ENCODE data around the gene ITGAV.

Gene ITGAV

GRCh38 chr2:186575856-186576255 lies 14.0 kb upstream of the ITGAV start:
- no peak overlapping the region for H3K9ac ChIP-seq (ENCODE audit: low read length)
- no peaks in the 10 kb centered on the region for H3K9me3 ChIP-seq (ENCODE audit: low read length)
- no peaks in the 10 kb centered on the region for H3K36me3 ChIP-seq (ENCODE audit: insufficient read depth, low read length)
- H3K27me3 ChIP-seq (ENCODE audit: control insufficient read depth in 1 of 2, insufficient read depth in 2 of 2, low read length in 2 of 2): no peaks in the 10 kb centered on the region
- H3K27ac ChIP-seq (ENCODE audit: low read depth, low read length): no peak overlapping the region
- peaks cover 11% of the 10 kb centered on the region for H3K4me1 ChIP-seq (ENCODE audit: insufficient read depth, low read length)
- H3K4me3 ChIP-seq (ENCODE audit: low read depth in 1 of 2, low read length in 2 of 2): no peak overlapping the region

- no peak overlapping the region for H3K27ac ChIP-seq (ENCODE audit: low read depth, low read length)
- no peak overlapping the region for H3K9ac ChIP-seq (ENCODE audit: low read length)
- no peak overlapping the region for H3K4me3 ChIP-seq (ENCODE audit: low read depth in 1 of 2, low read length in 2 of 2)
- no peaks in the 10 kb centered on the region for H3K36me3 ChIP-seq (ENCODE audit: insufficient read depth, low read length)
- H3K9me3 ChIP-seq (ENCODE audit: low read length): no peaks in the 10 kb centered on the region
- H3K27me3 ChIP-seq (ENCODE audit: control insufficient read depth in 1 of 2, insufficient read depth in 2 of 2, low read length in 2 of 2): no peaks in the 10 kb centered on the region
- H3K4me1 ChIP-seq (ENCODE audit: insufficient read depth, low read length): peaks cover 11% of the 10 kb centered on the region
Observed at GRCh38 chr2:186576614-186577013, 13.2 kb upstream of the ITGAV start.

- Histone ChIP-seq H3K36me3 (ENCODE audit: insufficient read depth, low read length) (no peaks in the 10 kb centered on the region), H3K4me3 (ENCODE audit: low read depth in 1 of 2, low read length in 2 of 2) (no peak overlapping the region), H3K4me1 (ENCODE audit: insufficient read depth, low read length) (no peaks in the 10 kb centered on the region)
Observed at GRCh38 chr2:186582698-186583097, 7.2 kb upstream of the ITGAV start.

GRCh38 chr2:186584053-186584452 lies 5.8 kb upstream of the ITGAV start:
- Histone ChIP-seq H3K27me3 (ENCODE audit: control insufficient read depth in 1 of 2, insufficient read depth in 2 of 2, low read length in 2 of 2) (no peaks in the 10 kb centered on the region), H3K9me3 (ENCODE audit: low read length) (no peaks in the 10 kb centered on the region), H3K4me3 (ENCODE audit: low read depth in 1 of 2, low read length in 2 of 2) (no peak overlapping the region), H3K9ac (ENCODE audit: low read length) (no peak overlapping the region), H3K27ac (ENCODE audit: low read depth, low read length) (no peak overlapping the region), H3K4me1 (ENCODE audit: insufficient read depth, low read length) (peaks cover 5% of the 10 kb centered on the region), H3K36me3 (ENCODE audit: insufficient read depth, low read length) (no peaks in the 10 kb centered on the region)

More at GRCh38 chr2:186582698-186583097, 7.2 kb upstream of the ITGAV start:
- no peak overlapping the region for H3K9ac ChIP-seq (ENCODE audit: low read length)
- H3K9me3 ChIP-seq (ENCODE audit: low read length): no peaks in the 10 kb centered on the region
- H3K27me3 ChIP-seq (ENCODE audit: control insufficient read depth in 1 of 2, insufficient read depth in 2 of 2, low read length in 2 of 2): no peaks in the 10 kb centered on the region
- H3K27ac ChIP-seq (ENCODE audit: low read depth, low read length): no peak overlapping the region

- Histone ChIP-seq H3K27ac (ENCODE audit: low read depth, low read length) (no peak overlapping the region), H3K9me3 (ENCODE audit: low read length) (no peaks in the 10 kb centered on the region)
Observed at GRCh38 chr2:186588421-186588820, 1.4 kb upstream of the ITGAV start.

GRCh38 chr2:186588940-186589611 lies 780 bp upstream of the ITGAV start:
- H3K4me3 ChIP-seq (ENCODE audit: low read depth in 1 of 2, low read length in 2 of 2): peak overlapping the region; percentile 94 to 96
- no peaks in the 10 kb centered on the region for H3K9me3 ChIP-seq (ENCODE audit: low read length)
- H3K4me1 ChIP-seq (ENCODE audit: insufficient read depth, low read length): peaks cover 12% of the 10 kb centered on the region
- H3K36me3 ChIP-seq (ENCODE audit: insufficient read depth, low read length): no peaks in the 10 kb centered on the region
- H3K9ac ChIP-seq (ENCODE audit: low read length): peak overlapping the region; percentile 70
- H3K27ac ChIP-seq (ENCODE audit: low read depth, low read length): peak overlapping the region; percentile 62
- no peaks in the 10 kb centered on the region for H3K27me3 ChIP-seq (ENCODE audit: control insufficient read depth in 1 of 2, insufficient read depth in 2 of 2, low read length in 2 of 2)

More at GRCh38 chr2:186588421-186588820, 1.4 kb upstream of the ITGAV start:
- no peaks in the 10 kb centered on the region for H3K36me3 ChIP-seq (ENCODE audit: insufficient read depth, low read length)
- H3K4me3 ChIP-seq (ENCODE audit: low read depth in 1 of 2, low read length in 2 of 2): no peak overlapping the region
- peaks cover 9% of the 10 kb centered on the region for H3K4me1 ChIP-seq (ENCODE audit: insufficient read depth, low read length)
- no peaks in the 10 kb centered on the region for H3K27me3 ChIP-seq (ENCODE audit: control insufficient read depth in 1 of 2, insufficient read depth in 2 of 2, low read length in 2 of 2)
- H3K9ac ChIP-seq (ENCODE audit: low read length): no peak overlapping the region

GRCh38 chr2:186590350-186590758 lies 498 bp downstream of the ITGAV start:
- Histone ChIP-seq H3K36me3 (ENCODE audit: insufficient read depth, low read length) (no peaks in the 10 kb centered on the region), H3K4me1 (ENCODE audit: insufficient read depth, low read length) (peaks cover 24% of the 10 kb centered on the region), H3K9ac (ENCODE audit: low read length) (peak overlapping the region; percentile 52), H3K9me3 (ENCODE audit: low read length) (no peaks in the 10 kb centered on the region), H3K4me3 (ENCODE audit: low read depth in 1 of 2, low read length in 2 of 2) (peak overlapping the region; percentile 94 to 96), H3K27ac (ENCODE audit: low read depth, low read length) (peak overlapping the region; percentile 62), H3K27me3 (ENCODE audit: control insufficient read depth in 1 of 2, insufficient read depth in 2 of 2, low read length in 2 of 2) (no peaks in the 10 kb centered on the region)

GRCh38 chr2:186590759-186591505 lies 1.1 kb downstream of the ITGAV start:
- Histone ChIP-seq H3K4me1 (ENCODE audit: insufficient read depth, low read length) (peaks cover 29% of the 10 kb centered on the region), H3K4me3 (ENCODE audit: low read depth in 1 of 2, low read length in 2 of 2) (peak overlapping the region; percentile 94 to 96), H3K27me3 (ENCODE audit: control insufficient read depth in 1 of 2, insufficient read depth in 2 of 2, low read length in 2 of 2) (no peaks in the 10 kb centered on the region), H3K9ac (ENCODE audit: low read length) (peak overlapping the region; percentile 52), H3K9me3 (ENCODE audit: low read length) (no peaks in the 10 kb centered on the region), H3K36me3 (ENCODE audit: insufficient read depth, low read length) (no peaks in the 10 kb centered on the region), H3K27ac (ENCODE audit: low read depth, low read length) (peak overlapping the region; percentile 62)

GRCh38 chr2:186591506-186591890 lies 1.6 kb downstream of the ITGAV start:
- H3K27me3 ChIP-seq (ENCODE audit: control insufficient read depth in 1 of 2, insufficient read depth in 2 of 2, low read length in 2 of 2): no peaks in the 10 kb centered on the region
- H3K9me3 ChIP-seq (ENCODE audit: low read length): no peaks in the 10 kb centered on the region
- H3K36me3 ChIP-seq (ENCODE audit: insufficient read depth, low read length): no peaks in the 10 kb centered on the region
- peak overlapping the region; percentile 0 to 94 for H3K4me3 ChIP-seq (ENCODE audit: low read depth in 1 of 2, low read length in 2 of 2)
- H3K27ac ChIP-seq (ENCODE audit: low read depth, low read length): peak overlapping the region; percentile 62
- H3K9ac ChIP-seq (ENCODE audit: low read length): peak overlapping the region; percentile 52
- peaks cover 29% of the 10 kb centered on the region for H3K4me1 ChIP-seq (ENCODE audit: insufficient read depth, low read length)

GRCh38 chr2:186592137-186592875 lies 2.5 kb downstream of the ITGAV start:
- no peak overlapping the region for H3K27ac ChIP-seq (ENCODE audit: low read depth, low read length)
- no peak overlapping the region for H3K4me3 ChIP-seq (ENCODE audit: low read depth in 1 of 2, low read length in 2 of 2)
- peaks cover 29% of the 10 kb centered on the region for H3K4me1 ChIP-seq (ENCODE audit: insufficient read depth, low read length)
- H3K27me3 ChIP-seq (ENCODE audit: control insufficient read depth in 1 of 2, insufficient read depth in 2 of 2, low read length in 2 of 2): no peaks in the 10 kb centered on the region
- no peak overlapping the region for H3K9ac ChIP-seq (ENCODE audit: low read length)
- H3K9me3 ChIP-seq (ENCODE audit: low read length): no peaks in the 10 kb centered on the region
- H3K36me3 ChIP-seq (ENCODE audit: insufficient read depth, low read length): no peaks in the 10 kb centered on the region

- H3K4me3 ChIP-seq (ENCODE audit: low read depth in 1 of 2, low read length in 2 of 2): no peak overlapping the region
Observed at GRCh38 chr2:186593523-186593922, 3.7 kb downstream of the ITGAV start.

More at GRCh38 chr2:186593523-186593922, 3.7 kb downstream of the ITGAV start:
- Histone ChIP-seq H3K9me3 (ENCODE audit: low read length) (no peaks in the 10 kb centered on the region), H3K4me1 (ENCODE audit: insufficient read depth, low read length) (peaks cover 29% of the 10 kb centered on the region), H3K9ac (ENCODE audit: low read length) (no peak overlapping the region), H3K36me3 (ENCODE audit: insufficient read depth, low read length) (no peaks in the 10 kb centered on the region), H3K27ac (ENCODE audit: low read depth, low read length) (no peak overlapping the region), H3K27me3 (ENCODE audit: control insufficient read depth in 1 of 2, insufficient read depth in 2 of 2, low read length in 2 of 2) (no peaks in the 10 kb centered on the region)
